Measurements from ENCODE around the gene CCNI. TPM values are rescaled to one million over a fixed set of nuclear protein-coding genes. Genes with fewer than 3 reads are reported as not detected.

CCNI gene
- total and polyA plus RNA-seq, 4 donors = 36.2 to 87.5 (median 62.3) TPM

DNA sequence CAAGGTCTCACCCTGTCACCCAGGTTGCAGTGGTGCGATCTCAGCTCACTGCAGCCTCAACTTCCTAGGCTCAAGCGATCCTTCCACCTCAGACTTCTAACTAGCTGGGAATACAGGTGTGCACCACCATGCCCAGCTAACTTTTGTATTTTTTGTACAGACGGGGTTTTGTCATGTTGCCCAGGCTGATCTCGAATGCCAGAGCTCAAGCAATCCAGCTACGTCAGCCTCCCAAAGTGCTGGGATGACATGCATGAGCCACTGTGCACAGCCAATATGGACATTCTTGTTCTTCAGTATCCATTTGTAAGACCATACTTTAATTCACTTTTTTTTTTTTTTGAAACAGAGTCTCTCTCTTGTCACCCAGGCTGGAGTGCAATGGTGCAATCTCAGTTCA is 3.5 kb upstream of the CCNI start:
- H3K36me3 ChIP-seq (ENCODE audit: control insufficient read depth in 4 of 4, insufficient read depth in 3 of 4, low read depth in 1 of 4, low read length in 3 of 4) = no peaks in the 10 kb centered on the region
- no peaks in the 10 kb centered on the region for H3K9me3 ChIP-seq (ENCODE audit: control insufficient read depth in 4 of 4, low read length in 3 of 4)
- WGBS = 95% methylated on average over 5 of the region's 5 CpGs
- TF ChIP-seq FOXA1 (IDR thresholded peaks at IDR 0.05) (no peak), RXRA (IDR thresholded peaks at IDR 0.05) (no peak), SP1 (IDR thresholded peaks at IDR 0.05) (no peak), FOXA2 (IDR thresholded peaks at IDR 0.05) (no peak), NR2F2 (IDR thresholded peaks at IDR 0.05) (no peak), HNF4G (IDR thresholded peaks at IDR 0.05) (no peak), TAF1 (conservative IDR thresholded peaks at IDR 0.05) (no peak), YY1 (IDR thresholded peaks at IDR 0.05) (no peak), EGR1 (IDR thresholded peaks at IDR 0.05; ENCODE audit: low read depth in 2 of 2) (no peak), GABPA (IDR thresholded peaks at IDR 0.05 in 1 of 2, conservative IDR thresholded peaks at IDR 0.05 in 1 of 2) (no peak), HNF4A (conservative IDR thresholded peaks at IDR 0.05) (no peak)
- TF ChIP-seq, protein P1, sequence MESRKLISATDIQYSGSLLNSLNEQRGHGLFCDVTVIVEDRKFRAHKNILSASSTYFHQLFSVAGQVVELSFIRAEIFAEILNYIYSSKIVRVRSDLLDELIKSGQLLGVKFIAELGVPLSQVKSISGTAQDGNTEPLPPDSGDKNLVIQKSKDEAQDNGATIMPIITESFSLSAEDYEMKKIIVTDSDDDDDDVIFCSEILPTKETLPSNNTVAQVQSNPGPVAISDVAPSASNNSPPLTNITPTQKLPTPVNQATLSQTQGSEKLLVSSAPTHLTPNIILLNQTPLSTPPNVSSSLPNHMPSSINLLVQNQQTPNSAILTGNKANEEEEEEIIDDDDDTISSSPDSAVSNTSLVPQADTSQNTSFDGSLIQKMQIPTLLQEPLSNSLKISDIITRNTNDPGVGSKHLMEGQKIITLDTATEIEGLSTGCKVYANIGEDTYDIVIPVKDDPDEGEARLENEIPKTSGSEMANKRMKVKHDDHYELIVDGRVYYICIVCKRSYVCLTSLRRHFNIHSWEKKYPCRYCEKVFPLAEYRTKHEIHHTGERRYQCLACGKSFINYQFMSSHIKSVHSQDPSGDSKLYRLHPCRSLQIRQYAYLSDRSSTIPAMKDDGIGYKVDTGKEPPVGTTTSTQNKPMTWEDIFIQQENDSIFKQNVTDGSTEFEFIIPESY (IDR thresholded peaks at IDR 0.05) = no peak
- TF ChIP-seq, protein P2, sequence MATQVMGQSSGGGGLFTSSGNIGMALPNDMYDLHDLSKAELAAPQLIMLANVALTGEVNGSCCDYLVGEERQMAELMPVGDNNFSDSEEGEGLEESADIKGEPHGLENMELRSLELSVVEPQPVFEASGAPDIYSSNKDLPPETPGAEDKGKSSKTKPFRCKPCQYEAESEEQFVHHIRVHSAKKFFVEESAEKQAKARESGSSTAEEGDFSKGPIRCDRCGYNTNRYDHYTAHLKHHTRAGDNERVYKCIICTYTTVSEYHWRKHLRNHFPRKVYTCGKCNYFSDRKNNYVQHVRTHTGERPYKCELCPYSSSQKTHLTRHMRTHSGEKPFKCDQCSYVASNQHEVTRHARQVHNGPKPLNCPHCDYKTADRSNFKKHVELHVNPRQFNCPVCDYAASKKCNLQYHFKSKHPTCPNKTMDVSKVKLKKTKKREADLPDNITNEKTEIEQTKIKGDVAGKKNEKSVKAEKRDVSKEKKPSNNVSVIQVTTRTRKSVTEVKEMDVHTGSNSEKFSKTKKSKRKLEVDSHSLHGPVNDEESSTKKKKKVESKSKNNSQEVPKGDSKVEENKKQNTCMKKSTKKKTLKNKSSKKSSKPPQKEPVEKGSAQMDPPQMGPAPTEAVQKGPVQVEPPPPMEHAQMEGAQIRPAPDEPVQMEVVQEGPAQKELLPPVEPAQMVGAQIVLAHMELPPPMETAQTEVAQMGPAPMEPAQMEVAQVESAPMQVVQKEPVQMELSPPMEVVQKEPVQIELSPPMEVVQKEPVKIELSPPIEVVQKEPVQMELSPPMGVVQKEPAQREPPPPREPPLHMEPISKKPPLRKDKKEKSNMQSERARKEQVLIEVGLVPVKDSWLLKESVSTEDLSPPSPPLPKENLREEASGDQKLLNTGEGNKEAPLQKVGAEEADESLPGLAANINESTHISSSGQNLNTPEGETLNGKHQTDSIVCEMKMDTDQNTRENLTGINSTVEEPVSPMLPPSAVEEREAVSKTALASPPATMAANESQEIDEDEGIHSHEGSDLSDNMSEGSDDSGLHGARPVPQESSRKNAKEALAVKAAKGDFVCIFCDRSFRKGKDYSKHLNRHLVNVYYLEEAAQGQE (IDR thresholded peaks at IDR 0.05) = no peak
- TF ChIP-seq, protein P3, sequence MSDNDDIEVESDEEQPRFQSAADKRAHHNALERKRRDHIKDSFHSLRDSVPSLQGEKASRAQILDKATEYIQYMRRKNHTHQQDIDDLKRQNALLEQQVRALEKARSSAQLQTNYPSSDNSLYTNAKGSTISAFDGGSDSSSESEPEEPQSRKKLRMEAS (IDR thresholded peaks at IDR 0.05) = no peak
- TF ChIP-seq, protein P4, sequence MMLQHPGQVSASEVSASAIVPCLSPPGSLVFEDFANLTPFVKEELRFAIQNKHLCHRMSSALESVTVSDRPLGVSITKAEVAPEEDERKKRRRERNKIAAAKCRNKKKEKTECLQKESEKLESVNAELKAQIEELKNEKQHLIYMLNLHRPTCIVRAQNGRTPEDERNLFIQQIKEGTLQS (IDR thresholded peaks at IDR 0.05) = no peak
- no peak for DNase-seq (ENCODE audit: low spot score)
- no peak overlapping the region for H3K9ac ChIP-seq (ENCODE audit: low read depth in 1 of 2, low read length in 2 of 2)
- no peak overlapping the region for H3K27ac ChIP-seq (ENCODE audit: low read depth in 1 of 2, low read length in 2 of 2)
- H3K27me3 ChIP-seq (ENCODE audit: control insufficient read depth in 4 of 4, insufficient read depth in 4 of 4, low read length in 3 of 4) = no peaks in the 10 kb centered on the region
- no peak overlapping the region for H3K4me3 ChIP-seq (ENCODE audit: low read depth in 1 of 3, low read length in 3 of 3)
- peaks cover 0 to 7% (median 4%) of the 10 kb centered on the region in 4 donors for H3K4me1 ChIP-seq (ENCODE audit: control insufficient read depth in 4 of 4, insufficient read depth in 4 of 4, low read length in 3 of 4)

DNA sequence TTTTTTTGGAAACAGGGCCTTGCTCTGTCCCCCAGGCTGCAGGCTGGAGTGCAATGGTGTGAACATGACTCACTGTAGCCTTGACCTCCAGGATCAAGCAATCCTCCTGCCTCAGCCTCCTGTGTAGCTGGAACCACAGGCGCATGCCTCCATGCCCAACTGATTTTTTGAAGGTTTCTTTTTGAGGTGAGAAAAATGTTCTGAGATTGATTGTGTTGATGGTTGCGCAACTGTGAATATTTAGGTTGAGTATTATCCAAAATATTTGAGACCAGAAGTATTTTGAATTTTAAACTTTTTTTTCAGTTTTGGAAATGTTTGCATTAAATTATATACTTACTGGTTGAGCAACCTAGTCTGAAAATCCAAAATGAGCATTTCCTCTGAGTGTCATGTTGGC is 2.6 kb upstream of the CCNI start:
- TF ChIP-seq, protein P2 (IDR thresholded peaks at IDR 0.05) = no peak
- TF ChIP-seq, protein P3 (IDR thresholded peaks at IDR 0.05) = no peak
- TF ChIP-seq RXRA (IDR thresholded peaks at IDR 0.05) (no peak), SP1 (IDR thresholded peaks at IDR 0.05) (no peak), HNF4G (IDR thresholded peaks at IDR 0.05) (no peak), RAD21 (IDR thresholded peaks at IDR 0.05) (no peak), EGR1 (IDR thresholded peaks at IDR 0.05; ENCODE audit: low read depth in 2 of 2) (no peak)
- TF ChIP-seq, protein P4 (IDR thresholded peaks at IDR 0.05) = no peak
- TF ChIP-seq, protein P1 (IDR thresholded peaks at IDR 0.05) = no peak
- Histone ChIP-seq H3K9ac (ENCODE audit: low read depth in 1 of 2, low read length in 2 of 2) (no peak overlapping the region), H3K9me3 (ENCODE audit: control insufficient read depth in 4 of 4, low read length in 3 of 4) (no peaks in the 10 kb centered on the region), H3K4me1 (ENCODE audit: control insufficient read depth in 4 of 4, insufficient read depth in 4 of 4, low read length in 3 of 4) (peaks cover 0 to 15% (median 12%) of the 10 kb centered on the region in 4 donors), H3K27me3 (ENCODE audit: control insufficient read depth in 4 of 4, insufficient read depth in 4 of 4, low read length in 3 of 4) (no peaks in the 10 kb centered on the region), H3K36me3 (ENCODE audit: control insufficient read depth in 4 of 4, insufficient read depth in 3 of 4, low read depth in 1 of 4, low read length in 3 of 4) (no peaks in the 10 kb centered on the region), H3K27ac (ENCODE audit: low read depth in 1 of 2, low read length in 2 of 2) (no peak overlapping the region), H3K4me3 (ENCODE audit: low read depth in 1 of 3, low read length in 3 of 3) (no peak overlapping the region)
- no peak for DNase-seq (ENCODE audit: low spot score)
- WGBS = 97% methylated on average over 2 of the region's 2 CpGs
